DMS53 (cell line): ENCODE measurements around the gene SGCD.

Source experiments
- DNase-seq: peaks from one replicate; lab custom pipeline; 2025; lab: John Stamatoyannopoulos, UW

SGCD gene

GRCh38 chr5:156401804-156402203 lies 74.8 kb downstream of the SGCD start:
- no peak for DNase-seq

- DNase-seq, result peak; percentile 90
Observed at GRCh38 chr5:156402387-156402921, 75.5 kb downstream of the SGCD start.

GRCh38 chr5:156405988-156406387 lies 79.0 kb downstream of the SGCD start:
- DNase-seq, result no peak

GRCh38 chr5:156407251-156407650 lies 80.3 kb downstream of the SGCD start:
- DNase-seq, result no peak

- DNase-seq, result no peak
Observed at GRCh38 chr5:156409834-156410233, 82.9 kb downstream of the SGCD start.

- no peak for DNase-seq
Observed at GRCh38 chr5:156411185-156411613, 84.2 kb downstream of the SGCD start.

GRCh38 chr5:156411957-156412356 lies 85.0 kb downstream of the SGCD start:
- no peak for DNase-seq

- DNase-seq, result peak; percentile 80
Observed at GRCh38 chr5:156414391-156414790, 87.4 kb downstream of the SGCD start.

- no peak for DNase-seq
Observed at GRCh38 chr5:156419661-156420060, 92.7 kb downstream of the SGCD start.

- DNase-seq, result no peak
Observed at GRCh38 chr5:156420665-156421064, 93.7 kb downstream of the SGCD start.

GRCh38 chr5:156421798-156422197 lies 94.8 kb downstream of the SGCD start:
- no peak for DNase-seq

GRCh38 chr5:156423597-156423996 lies 96.6 kb downstream of the SGCD start:
- DNase-seq, result no peak

- DNase-seq, result no peak
Observed at GRCh38 chr5:156427315-156427714, 100.4 kb downstream of the SGCD start.

- no peak for DNase-seq
Observed at GRCh38 chr5:156431956-156432829, 105.2 kb downstream of the SGCD start.

GRCh38 chr5:156432830-156433105 lies 105.8 kb downstream of the SGCD start:
- DNase-seq, result no peak

GRCh38 chr5:156434471-156434870 lies 107.5 kb downstream of the SGCD start:
- no peak for DNase-seq

- DNase-seq, result no peak
Observed at GRCh38 chr5:156435101-156435500, 108.1 kb downstream of the SGCD start.

- no peak for DNase-seq
Observed at GRCh38 chr5:156438076-156438475, 111.1 kb downstream of the SGCD start.

- DNase-seq, result no peak
Observed at GRCh38 chr5:156444753-156445291, 117.9 kb downstream of the SGCD start.

GRCh38 chr5:156446526-156446925 lies 119.6 kb downstream of the SGCD start:
- DNase-seq, result no peak

- no peak for DNase-seq
Observed at GRCh38 chr5:156450778-156451177, 123.8 kb downstream of the SGCD start.

GRCh38 chr5:156451505-156451904 lies 124.5 kb downstream of the SGCD start:
- no peak for DNase-seq

GRCh38 chr5:156456857-156457256 lies 129.9 kb downstream of the SGCD start:
- DNase-seq, result no peak
